ENCODE measurements around the gene MEIKIN. TPM values are rescaled to one million over a fixed set of nuclear protein-coding genes. Genes with fewer than 3 reads are reported as not detected.
"Not testable (repeated sequence)": the region's sequence is repeated elsewhere in the genome, so short reads cannot be mapped to it uniquely, and the experiment has no call there.

MEIKIN gene
- total RNA-seq, 2 donors from 2014 or later: 0.19 TPM; not detected in 1

GRCh38 chr5:131783874-131784273, 161.6 kb downstream of the MEIKIN start:
- H3K9me3 Mint-ChIP-seq: peaks cover 0 to 1% of the 10 kb centered on the region in 2 donors
- ATAC-seq (replicated peaks in 1 of 2) (no peak), DNase-seq (no peak)
- H3K4me3 Mint-ChIP-seq: no peak overlapping the region
- H3K27me3 Mint-ChIP-seq (ENCODE audit: low read depth): no peaks in the 10 kb centered on the region
- peaks cover 0 to 5% of the 10 kb centered on the region in 2 donors for H3K36me3 Mint-ChIP-seq (ENCODE audit: insufficient read depth in 2 of 2)
- no peak overlapping the region for H3K27ac Mint-ChIP-seq
- H3K4me1 Mint-ChIP-seq (ENCODE audit: low read depth): peaks cover 28% of the 10 kb centered on the region

- peaks cover 0 to 5% of the 10 kb centered on the region in 2 donors for H3K36me3 Mint-ChIP-seq (ENCODE audit: insufficient read depth in 2 of 2)
Observed at GRCh38 chr5:131783357-131783756, 162.1 kb downstream of the MEIKIN start.

GRCh38 chr5:131782717-131783116, 162.7 kb downstream of the MEIKIN start:
- ATAC-seq (replicated peaks in 1 of 2) (no peak), DNase-seq (no peak)
- H3K27ac Mint-ChIP-seq: peak overlapping the region; percentile 38
- H3K9me3 Mint-ChIP-seq: peaks cover 1 to 2% of the 10 kb centered on the region in 2 donors
- no peak overlapping the region for H3K4me3 Mint-ChIP-seq
- no peaks in the 10 kb centered on the region for H3K27me3 Mint-ChIP-seq (ENCODE audit: low read depth)
- peaks cover 23% of the 10 kb centered on the region for H3K4me1 Mint-ChIP-seq (ENCODE audit: low read depth)
- H3K36me3 Mint-ChIP-seq (ENCODE audit: insufficient read depth in 2 of 2): peaks cover 0 to 5% of the 10 kb centered on the region in 2 donors

More at GRCh38 chr5:131783357-131783756, 162.1 kb downstream of the MEIKIN start:
- ATAC-seq (replicated peaks in 1 of 2) (no peak), DNase-seq (no peak)
- peaks cover 28% of the 10 kb centered on the region for H3K4me1 Mint-ChIP-seq (ENCODE audit: low read depth)
- peaks cover 0 to 1% of the 10 kb centered on the region in 2 donors for H3K9me3 Mint-ChIP-seq
- no peaks in the 10 kb centered on the region for H3K27me3 Mint-ChIP-seq (ENCODE audit: low read depth)
- H3K27ac Mint-ChIP-seq: peak overlapping the region; percentile 38
- no peak overlapping the region for H3K4me3 Mint-ChIP-seq

- H3K4me1 Mint-ChIP-seq (ENCODE audit: low read depth): peaks cover 13% of the 10 kb centered on the region
- H3K9me3 Mint-ChIP-seq; H3K27me3 Mint-ChIP-seq (ENCODE audit: low read depth); H3K4me3 Mint-ChIP-seq; ATAC-seq (replicated peaks in 1 of 2); DNase-seq; H3K27ac Mint-ChIP-seq; H3K36me3 Mint-ChIP-seq (ENCODE audit: insufficient read depth in 2 of 2): not testable (repeated sequence)
Observed at GRCh38 chr5:131778141-131778540, 167.3 kb downstream of the MEIKIN start.

GRCh38 chr5:131776450-131776849, 169.0 kb downstream of the MEIKIN start:
- DNase-seq (no peak), ATAC-seq (replicated peaks in 1 of 2) (no peak)
- Mint-ChIP-seq H3K36me3 (ENCODE audit: insufficient read depth in 2 of 2) (peaks cover 0 to 2% of the 10 kb centered on the region in 2 donors), H3K9me3 (peaks cover 0 to 2% of the 10 kb centered on the region in 2 donors), H3K4me3 (no peak overlapping the region), H3K27me3 (ENCODE audit: low read depth) (no peaks in the 10 kb centered on the region), H3K27ac (no peak overlapping the region), H3K4me1 (ENCODE audit: low read depth) (peaks cover 2% of the 10 kb centered on the region)

GRCh38 chr5:131774652-131775367, 170.7 kb downstream of the MEIKIN start:
- H3K27ac Mint-ChIP-seq: no peak overlapping the region
- no peak overlapping the region for H3K4me3 Mint-ChIP-seq
- peaks cover 0 to 2% of the 10 kb centered on the region in 2 donors for H3K9me3 Mint-ChIP-seq
- H3K4me1 Mint-ChIP-seq (ENCODE audit: low read depth): no peaks in the 10 kb centered on the region
- no peak for ATAC-seq (replicated peaks in 1 of 2)
- DNase-seq: no peak
- H3K36me3 Mint-ChIP-seq (ENCODE audit: insufficient read depth in 2 of 2): no peaks in the 10 kb centered on the region
- H3K27me3 Mint-ChIP-seq (ENCODE audit: low read depth): no peaks in the 10 kb centered on the region

- DNase-seq: no peak
- Mint-ChIP-seq H3K4me1 (ENCODE audit: low read depth) (no peaks in the 10 kb centered on the region), H3K27me3 (ENCODE audit: low read depth) (no peaks in the 10 kb centered on the region), H3K9me3 (peaks cover 0 to 2% of the 10 kb centered on the region in 2 donors), H3K4me3 (no peak overlapping the region), H3K36me3 (ENCODE audit: insufficient read depth in 2 of 2) (no peaks in the 10 kb centered on the region), H3K27ac (no peak overlapping the region)
- no peak for ATAC-seq (replicated peaks in 1 of 2)
Observed at GRCh38 chr5:131773805-131774204, 171.7 kb downstream of the MEIKIN start.

- no peak for DNase-seq
- Mint-ChIP-seq H3K4me3 (no peak overlapping the region), H3K27ac (no peak overlapping the region), H3K9me3 (no peaks in the 10 kb centered on the region), H3K27me3 (ENCODE audit: low read depth) (no peaks in the 10 kb centered on the region), H3K4me1 (ENCODE audit: low read depth) (no peaks in the 10 kb centered on the region), H3K36me3 (ENCODE audit: insufficient read depth in 2 of 2) (no peaks in the 10 kb centered on the region)
- ATAC-seq (replicated peaks in 1 of 2): no peak
Observed at GRCh38 chr5:131771692-131772091, 173.8 kb downstream of the MEIKIN start.

GRCh38 chr5:131769961-131770360, 175.5 kb downstream of the MEIKIN start:
- Mint-ChIP-seq H3K36me3 (ENCODE audit: insufficient read depth in 2 of 2) (peaks cover 2 to 4% of the 10 kb centered on the region in 2 donors), H3K9me3 (no peaks in the 10 kb centered on the region), H3K27ac (no peak overlapping the region), H3K4me3 (no peak overlapping the region), H3K4me1 (ENCODE audit: low read depth) (no peaks in the 10 kb centered on the region), H3K27me3 (ENCODE audit: low read depth) (no peaks in the 10 kb centered on the region)
- no peak for DNase-seq
- no peak for ATAC-seq (replicated peaks in 1 of 2)

- H3K9me3 Mint-ChIP-seq: no peaks in the 10 kb centered on the region
- no peaks in the 10 kb centered on the region for H3K27me3 Mint-ChIP-seq (ENCODE audit: low read depth)
- peaks cover 2 to 10% of the 10 kb centered on the region in 2 donors for H3K36me3 Mint-ChIP-seq (ENCODE audit: insufficient read depth in 2 of 2)
- ATAC-seq (replicated peaks in 1 of 2) (no peak), DNase-seq (no peak)
- H3K4me1 Mint-ChIP-seq (ENCODE audit: low read depth): no peaks in the 10 kb centered on the region
- H3K27ac Mint-ChIP-seq: no peak overlapping the region
- H3K4me3 Mint-ChIP-seq: no peak overlapping the region
Observed at GRCh38 chr5:131769336-131769735, 176.1 kb downstream of the MEIKIN start.

- DNase-seq: no peak
- Mint-ChIP-seq H3K4me3 (no peak overlapping the region), H3K9me3 (peaks cover 2 to 4% of the 10 kb centered on the region in 2 donors)
Observed at GRCh38 chr5:131767891-131768290, 177.6 kb downstream of the MEIKIN start.

GRCh38 chr5:131766689-131767088, 178.8 kb downstream of the MEIKIN start:
- Mint-ChIP-seq H3K36me3 (ENCODE audit: insufficient read depth in 2 of 2) (peaks cover 5 to 21% of the 10 kb centered on the region in 2 donors), H3K4me3 (no peak overlapping the region), H3K27ac (no peak overlapping the region), H3K4me1 (ENCODE audit: low read depth) (peaks cover 5% of the 10 kb centered on the region), H3K27me3 (ENCODE audit: low read depth) (no peaks in the 10 kb centered on the region), H3K9me3 (peaks cover 3 to 6% of the 10 kb centered on the region in 2 donors)
- DNase-seq (no peak), ATAC-seq (replicated peaks in 1 of 2) (no peak)

More at GRCh38 chr5:131767891-131768290, 177.6 kb downstream of the MEIKIN start:
- Mint-ChIP-seq H3K36me3 (ENCODE audit: insufficient read depth in 2 of 2) (peaks cover 5 to 18% of the 10 kb centered on the region in 2 donors), H3K27me3 (ENCODE audit: low read depth) (no peaks in the 10 kb centered on the region), H3K27ac (no peak overlapping the region), H3K4me1 (ENCODE audit: low read depth) (no peaks in the 10 kb centered on the region)
- no peak for ATAC-seq (replicated peaks in 1 of 2)

GRCh38 chr5:131765261-131765660, 180.2 kb downstream of the MEIKIN start:
- H3K4me3 Mint-ChIP-seq: no peak overlapping the region
- no peaks in the 10 kb centered on the region for H3K27me3 Mint-ChIP-seq (ENCODE audit: low read depth)
- peaks cover 8% of the 10 kb centered on the region for H3K4me1 Mint-ChIP-seq (ENCODE audit: low read depth)
- peaks cover 5 to 21% of the 10 kb centered on the region in 2 donors for H3K36me3 Mint-ChIP-seq (ENCODE audit: insufficient read depth in 2 of 2)
- DNase-seq (no peak), ATAC-seq (replicated peaks in 1 of 2) (no peak)
- no peak overlapping the region for H3K27ac Mint-ChIP-seq
- H3K9me3 Mint-ChIP-seq: peaks cover 3 to 8% of the 10 kb centered on the region in 2 donors

GRCh38 chr5:131763968-131764367, 181.5 kb downstream of the MEIKIN start:
- no peak for ATAC-seq (replicated peaks in 1 of 2)
- Mint-ChIP-seq H3K9me3 (peaks cover 3 to 8% of the 10 kb centered on the region in 2 donors), H3K36me3 (ENCODE audit: insufficient read depth in 2 of 2) (peaks cover 5 to 21% of the 10 kb centered on the region in 2 donors), H3K27ac (no peak overlapping the region), H3K4me3 (no peak overlapping the region), H3K4me1 (ENCODE audit: low read depth) (peaks cover 14% of the 10 kb centered on the region), H3K27me3 (ENCODE audit: low read depth) (no peaks in the 10 kb centered on the region)
- DNase-seq: no peak

Data from activated T-cell treated with anti-CD3 and anti-CD28 coated beads, Interleukin-2, amount 50 U/mL, for 72 hours (primary cell).